D341Med (cell line): ENCODE results near the gene SLC6A20.
"Not testable (repeated sequence)": the region's sequence is repeated elsewhere in the genome, so short reads cannot be mapped to it uniquely, and the experiment has no call there.

Experiments
- DNase-seq: peaks from one replicate; pipeline ENCODE4 v3.0.0; 2012; ENCODE audit warnings: low spot score

Gene SLC6A20

DNA sequence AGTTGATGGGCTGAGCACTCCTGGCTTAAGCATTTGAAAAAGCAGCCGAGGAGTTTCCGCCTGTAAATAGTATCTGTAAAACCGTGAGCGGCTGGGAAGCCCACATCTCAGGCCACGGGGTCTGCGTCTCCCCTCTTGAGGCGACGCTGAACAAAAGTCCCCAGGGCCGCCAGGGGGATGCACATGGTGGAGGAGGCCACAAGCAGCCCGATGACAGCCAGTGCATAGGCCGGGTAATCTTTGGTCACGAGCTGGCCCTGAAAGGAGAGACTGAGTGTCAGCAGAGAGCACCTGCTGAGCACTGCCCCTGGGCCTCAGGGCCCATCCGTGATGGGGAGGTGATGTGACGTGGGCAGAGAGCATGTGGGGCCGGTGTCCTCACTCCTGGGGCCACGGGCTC, 37.5 kb downstream of the SLC6A20 start:
- no peak for DNase-seq

DNA sequence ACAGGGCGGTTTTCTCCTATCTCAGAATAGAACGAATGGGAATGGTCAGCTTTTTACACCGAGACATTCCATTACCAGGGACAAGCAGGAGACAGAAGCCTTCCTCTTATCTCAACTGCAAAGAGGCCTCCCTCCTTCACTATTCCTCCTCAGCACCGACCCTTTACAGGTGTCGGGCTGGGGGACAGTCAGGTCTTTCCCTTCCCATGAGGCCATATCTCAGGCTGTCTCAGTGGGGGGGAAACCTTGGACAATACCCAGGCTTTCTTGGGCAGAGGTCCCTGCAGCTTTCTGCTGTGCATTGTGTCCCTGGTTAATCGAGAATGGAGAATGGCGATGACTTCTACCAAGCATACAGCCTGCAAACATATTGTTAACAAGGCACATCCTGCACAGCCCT, 39.2 kb downstream of the SLC6A20 start:
- not testable (repeated sequence) for DNase-seq

GRCh38 chr3:45756055-45756454, 40.3 kb downstream of the SLC6A20 start:
- DNase-seq: no peak

GRCh38 chr3:45754461-45754860, 41.9 kb downstream of the SLC6A20 start:
- no peak for DNase-seq

DNA sequence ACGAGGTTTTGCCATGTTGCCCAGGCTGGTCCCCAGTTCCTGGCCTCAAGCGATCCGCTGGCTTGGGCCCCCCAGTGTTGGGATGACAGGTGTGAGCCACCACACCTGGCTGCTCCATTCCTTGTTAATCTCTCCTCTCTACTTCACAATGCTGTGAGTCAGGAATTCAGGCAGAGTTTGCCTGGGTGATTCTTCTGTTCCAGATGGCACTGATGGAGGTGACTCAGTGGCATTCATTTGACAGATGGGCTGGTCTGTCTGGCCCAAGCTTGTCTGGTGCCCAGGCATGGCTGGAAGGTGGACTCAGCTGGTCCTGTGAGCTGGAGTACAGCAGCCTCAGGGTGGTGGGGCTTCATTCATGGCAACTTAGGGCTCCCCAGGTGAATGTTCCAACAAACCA, 43.2 kb downstream of the SLC6A20 start:
- DNase-seq: no peak

DNA sequence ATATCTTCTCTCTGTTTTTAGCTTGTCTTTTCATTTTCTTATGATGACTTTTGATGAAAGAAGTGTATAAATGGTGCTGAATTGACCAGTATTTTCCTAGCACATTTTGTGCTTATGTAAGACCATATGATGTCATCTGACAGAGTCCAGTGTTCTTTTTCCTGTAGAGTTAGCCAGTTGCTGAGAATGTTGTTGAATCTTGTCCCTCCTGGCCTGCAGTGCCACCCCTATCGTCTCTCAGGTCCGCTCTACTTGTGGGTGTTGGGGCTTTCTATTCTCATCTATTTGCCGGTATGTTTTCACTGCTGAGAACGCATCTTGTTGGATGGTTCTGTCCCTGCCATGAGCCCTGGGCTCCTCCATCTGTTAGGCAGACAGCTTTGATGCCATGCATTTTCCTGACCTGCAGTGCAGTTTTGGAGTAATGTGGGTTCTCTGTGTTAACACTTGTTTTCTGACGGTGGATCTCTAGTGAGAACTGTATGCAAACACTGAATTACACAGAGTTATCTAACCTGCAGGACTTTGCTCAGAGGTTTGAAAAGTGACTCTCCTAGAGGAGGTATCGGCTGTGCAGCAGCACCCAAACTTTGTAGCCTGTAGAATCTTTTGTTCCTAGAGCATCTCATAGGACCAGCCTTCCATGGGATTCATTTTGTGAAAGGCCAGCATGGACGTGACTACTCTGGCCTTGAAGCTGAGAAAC, 44.6 kb downstream of the SLC6A20 start:
- no peak for DNase-seq

DNA sequence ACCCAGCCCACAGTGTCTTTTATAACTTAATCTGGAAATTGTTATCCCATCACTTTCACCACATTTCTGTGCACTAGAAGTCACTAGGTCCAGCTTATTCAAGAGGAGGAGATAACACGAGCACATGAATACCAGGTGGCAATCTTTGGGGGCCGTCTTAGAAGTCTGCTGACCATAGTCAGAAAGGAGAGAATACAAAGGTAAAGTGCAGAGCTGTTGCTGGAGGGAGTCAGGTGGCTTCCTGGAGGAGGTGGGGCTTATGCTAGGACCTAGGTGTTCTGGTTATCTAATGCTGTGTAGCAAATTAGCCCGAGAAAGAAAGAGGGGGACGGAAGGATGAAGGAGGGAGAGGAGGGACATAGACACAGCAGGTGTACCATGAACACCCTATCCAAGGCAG, 46.5 kb downstream of the SLC6A20 start:
- DNase-seq: no peak

DNA sequence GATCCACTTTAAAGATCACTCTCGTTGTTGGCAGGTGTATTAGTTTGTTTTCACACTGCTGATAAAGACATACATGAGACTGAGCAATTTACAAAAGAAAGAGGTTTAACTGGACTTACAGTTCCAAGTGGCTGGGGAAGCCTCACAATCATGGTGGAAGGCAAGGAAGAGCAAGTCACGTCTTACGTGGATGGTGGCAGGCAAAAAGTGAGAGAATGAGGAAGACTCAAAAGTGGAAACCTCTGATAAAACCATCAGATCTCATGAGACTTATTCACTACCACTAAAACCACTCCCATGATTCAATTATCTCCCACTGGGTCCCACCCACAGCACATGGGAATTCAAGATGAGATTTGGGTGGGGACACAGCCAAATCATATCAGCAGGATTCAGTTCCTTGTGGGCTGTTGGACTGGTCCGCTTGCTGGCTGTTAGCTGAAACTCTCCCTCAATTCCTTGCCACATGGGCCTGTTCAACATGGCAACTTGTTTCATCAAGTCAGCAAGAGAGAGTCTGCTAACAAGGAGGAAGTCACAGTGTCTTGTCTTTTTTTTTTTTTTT, 47.2 kb downstream of the SLC6A20 start:
- DNase-seq: not testable (repeated sequence)

- DNase-seq: no peak
Measured at GRCh38 chr3:45748068-45748467, 48.3 kb downstream of the SLC6A20 start.

DNA sequence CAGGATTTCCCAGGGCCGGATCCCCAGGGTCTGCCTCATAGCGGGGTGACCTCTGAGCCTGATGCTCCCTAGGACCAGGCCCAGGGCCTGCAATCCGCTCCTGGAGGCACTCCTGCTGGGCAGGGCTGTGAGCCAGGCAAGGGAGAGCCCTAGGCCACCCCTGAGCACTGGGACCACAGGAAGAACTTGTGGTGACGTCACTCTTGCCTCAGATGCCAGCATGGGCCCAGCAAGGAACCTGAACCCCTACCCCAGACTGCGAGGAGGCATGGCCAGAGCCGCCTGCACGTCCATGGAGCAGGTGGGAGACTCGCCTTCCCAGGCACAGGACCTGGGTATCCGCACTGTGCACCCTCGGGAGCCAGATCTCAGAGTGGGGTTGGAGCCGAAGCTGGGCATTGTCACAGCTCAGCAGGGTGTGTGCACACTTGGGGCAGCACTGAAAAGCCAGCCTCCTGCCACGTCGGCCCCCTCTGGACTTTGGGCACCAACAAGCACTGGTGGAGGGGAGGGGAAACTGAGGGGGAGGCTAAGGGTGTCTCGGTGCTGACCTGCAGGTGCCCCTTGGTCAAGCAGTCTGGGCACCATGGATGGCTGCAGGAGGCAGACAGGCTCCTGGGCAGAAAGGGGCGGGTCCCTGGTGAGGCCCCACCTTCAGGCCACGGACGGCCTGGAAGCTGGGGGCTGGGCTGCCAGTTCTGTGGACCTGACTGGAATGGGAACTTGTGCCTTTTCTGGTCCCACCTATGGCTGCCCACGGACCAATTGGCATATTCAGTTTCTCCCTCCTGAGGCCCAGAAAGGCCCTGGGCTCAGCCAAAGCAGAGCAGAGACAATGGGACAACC, 49.3 kb downstream of the SLC6A20 start:
- no peak for DNase-seq

DNA sequence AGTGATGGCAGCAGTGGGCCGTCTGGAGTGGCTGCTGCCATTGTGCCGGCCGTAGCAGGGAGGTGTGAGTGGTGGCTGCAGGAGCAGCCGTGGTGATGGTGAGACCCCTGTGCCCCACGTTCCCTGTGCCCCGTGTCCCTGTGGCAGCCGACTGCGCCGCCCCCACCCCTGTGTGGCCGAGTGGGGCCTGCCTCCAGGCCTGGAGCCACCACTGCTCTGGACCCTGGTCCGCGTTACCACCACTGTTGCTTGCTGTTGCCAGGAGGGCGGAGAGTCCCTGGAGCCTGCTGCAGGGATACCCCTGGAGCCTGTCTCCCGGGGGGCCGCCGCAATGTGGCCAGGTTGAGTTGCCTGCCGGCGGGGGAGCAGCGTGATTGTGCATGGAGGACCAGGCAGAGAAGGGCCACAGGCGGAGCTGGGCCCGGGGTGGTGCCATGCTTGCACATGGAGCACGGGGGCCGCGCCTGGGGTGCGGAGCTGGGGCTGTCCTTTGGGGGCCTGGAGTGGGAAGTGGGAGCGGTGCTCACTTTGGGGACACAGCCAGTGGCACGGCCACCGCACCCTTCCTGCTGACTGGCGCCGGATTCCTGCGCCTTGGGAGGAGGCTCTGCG, 50.1 kb downstream of the SLC6A20 start:
- DNase-seq: no peak

DNA sequence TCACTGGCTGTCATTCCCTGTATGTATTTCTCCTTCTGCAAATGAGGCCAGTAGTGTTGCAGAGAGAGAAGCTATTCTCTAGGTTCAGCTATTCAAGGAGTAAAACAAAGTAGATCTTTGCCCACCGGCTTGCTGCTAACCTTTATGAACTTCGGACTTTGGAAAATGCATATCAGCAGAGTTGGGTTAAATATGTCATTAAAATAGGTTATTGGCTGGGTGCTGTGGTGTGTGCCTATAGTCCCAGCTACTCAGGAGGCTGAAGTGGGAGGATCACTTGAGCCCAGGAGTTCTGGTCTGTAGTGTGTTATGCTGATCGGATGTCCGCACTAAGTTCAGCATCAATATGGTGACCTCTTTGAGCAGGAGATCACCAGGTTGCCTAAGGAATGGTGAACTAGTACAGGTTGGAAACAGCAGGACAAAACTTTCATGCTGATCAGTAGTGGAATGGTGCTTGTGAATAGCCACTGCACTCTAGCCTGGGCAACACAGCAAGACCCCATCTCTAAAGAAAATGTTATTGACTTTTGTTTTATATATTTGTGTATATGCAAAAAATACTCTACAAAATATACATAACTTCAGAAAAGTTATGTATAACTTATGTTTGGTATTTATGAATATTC, 53.8 kb downstream of the SLC6A20 start:
- no peak for DNase-seq

- DNase-seq: no peak
Measured at GRCh38 chr3:45741742-45742460, 54.4 kb downstream of the SLC6A20 start.

DNA sequence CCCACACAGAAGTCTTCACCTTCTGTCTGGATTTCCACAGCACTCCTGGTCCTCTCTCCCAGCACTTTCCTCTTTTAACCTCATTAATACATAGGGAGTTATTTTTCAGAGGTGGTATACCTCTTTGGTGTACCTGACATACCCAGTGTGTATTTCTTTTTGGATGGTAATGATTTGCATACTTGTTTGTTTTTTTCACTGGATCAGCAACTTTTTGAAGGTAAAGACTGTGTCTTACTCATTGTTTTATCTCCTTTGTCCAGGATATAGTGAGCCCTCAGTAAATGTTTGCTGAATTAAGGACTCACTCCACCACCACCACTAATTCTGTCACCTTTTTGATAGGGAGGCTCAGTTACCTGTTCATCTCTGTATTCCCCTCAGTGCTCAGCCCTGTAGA, 55.1 kb downstream of the SLC6A20 start:
- no peak for DNase-seq

- no peak for DNase-seq
Measured at GRCh38 chr3:45739991-45740390, 56.3 kb downstream of the SLC6A20 start.

DNA sequence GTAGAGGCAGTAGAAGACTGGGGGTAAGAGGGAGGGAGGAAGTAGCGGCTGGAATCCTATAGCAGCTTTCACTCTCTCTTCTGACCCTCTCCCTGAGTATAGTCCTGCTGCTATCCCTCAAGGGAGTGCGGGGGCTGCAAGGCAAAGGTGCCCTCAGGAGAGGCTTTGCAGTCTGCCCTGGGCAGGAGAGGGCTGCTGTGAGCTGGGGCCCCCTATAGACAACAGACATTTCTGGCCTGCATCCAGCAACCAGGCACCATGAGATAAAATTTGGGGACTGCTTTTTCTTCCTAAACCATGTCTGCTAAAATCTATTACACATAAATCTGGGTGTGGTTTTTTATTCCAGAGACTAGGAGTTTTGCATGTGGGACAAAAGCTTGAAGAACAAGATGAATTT, 59.1 kb downstream of the SLC6A20 start:
- no peak for DNase-seq

GRCh38 chr3:45736707-45737106, 59.6 kb downstream of the SLC6A20 start:
- DNase-seq: no peak

GRCh38 chr3:45730409-45731154, 65.8 kb downstream of the SLC6A20 start:
- DNase-seq: no peak

DNA sequence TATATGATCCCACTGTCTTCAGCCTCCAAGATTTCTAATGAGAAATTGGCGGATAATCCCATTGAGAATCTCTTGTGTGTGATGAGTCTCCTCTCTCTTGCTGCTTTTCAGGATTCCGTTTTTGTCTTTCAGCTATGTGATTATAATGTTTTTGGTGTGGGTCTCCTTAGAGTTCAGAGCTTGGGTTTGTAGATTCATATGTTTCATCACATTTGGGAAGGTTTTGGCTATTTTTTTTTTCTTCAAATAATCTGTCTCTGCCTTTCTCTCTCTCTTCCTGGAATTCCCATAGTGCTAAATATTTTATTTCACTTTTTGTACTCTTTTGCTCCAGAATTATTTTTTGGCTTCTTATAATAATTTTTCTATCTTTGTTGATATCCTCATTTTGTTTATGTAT, 66.7 kb downstream of the SLC6A20 start:
- DNase-seq: no peak

DNA sequence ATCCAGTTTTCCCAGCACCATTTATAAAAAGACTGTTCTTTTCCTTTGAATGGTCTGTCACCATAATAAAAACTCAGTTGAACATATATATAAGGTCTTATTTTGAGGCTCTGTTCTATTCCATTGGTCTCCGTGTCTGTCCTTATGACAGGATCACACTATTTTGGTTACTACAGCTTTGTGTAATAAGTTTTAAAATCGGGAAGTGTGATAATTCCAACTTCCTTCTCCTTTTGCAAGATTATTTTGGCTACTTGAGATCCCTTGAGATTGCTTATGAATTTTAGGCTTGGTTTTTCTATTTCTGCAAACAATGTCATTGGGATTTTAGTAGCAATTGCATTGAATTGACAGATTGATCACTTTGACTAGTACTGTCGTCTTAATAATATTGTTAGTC, 71.4 kb downstream of the SLC6A20 start:
- no peak for DNase-seq
